Endothelial cell of umbilical vein (primary cell): Measurements from ENCODE around the gene CTR9.

Source experiments
- FOS ChIP-seq: IDR thresholded peaks from 2 replicates; pipeline ENCODE4 v1.6.1; 2011; ENCODE audit warnings: mild to moderate bottlenecking, low read length, moderate library complexity, borderline replicate concordance; ENCODE audit not compliant: insufficient read depth
- GATA2 ChIP-seq: IDR thresholded peaks from 2 replicates; pipeline ENCODE4 v1.7.0; 2011; ENCODE audit warnings: low read depth, mild to moderate bottlenecking, moderate library complexity, mixed read lengths, low read length; ENCODE audit not compliant: insufficient read length, insufficient read depth
- JUN ChIP-seq: IDR thresholded peaks from 2 replicates; pipeline ENCODE4 v1.6.1; 2011; ENCODE audit warnings: borderline replicate concordance, low read depth; ENCODE audit not compliant: insufficient read length, insufficient read depth
- POLR2A ChIP-seq: IDR thresholded peaks from 2 replicates; pipeline ENCODE4 v1.6.1; 2012; ENCODE audit warnings: low read depth, mild to moderate bottlenecking, control low read depth, low read length
- POLR2AphosphoS5 ChIP-seq: IDR thresholded peaks from 2 replicates; pipeline ENCODE4 v1.6.1; 2012; ENCODE audit warnings: low read depth, mild to moderate bottlenecking, control low read depth, low read length, moderate library complexity; ENCODE audit not compliant: insufficient read depth
- TF ChIP-seq, protein P1 (sequence below), 2 donors: IDR thresholded peaks; 1 replicate in 1 of 2; 2 replicates in 1 of 2; pipeline ENCODE4 v1.5.1; 2011; ENCODE audit warnings: low read length in 2 of 2, mild to moderate bottlenecking in 2 of 2, moderate library complexity in 2 of 2, control low read depth in 1 of 2, inconsistent platforms in 1 of 2, low read depth in 1 of 2; ENCODE audit not compliant: insufficient read depth in 1 of 2; ENCODE audit errors: extremely low read depth in 1 of 2
- TF ChIP-seq, protein P2 (sequence below): IDR thresholded peaks from 2 replicates; pipeline ENCODE4 v1.6.1; 2011; ENCODE audit not compliant: insufficient read depth, insufficient read length

DNA sequence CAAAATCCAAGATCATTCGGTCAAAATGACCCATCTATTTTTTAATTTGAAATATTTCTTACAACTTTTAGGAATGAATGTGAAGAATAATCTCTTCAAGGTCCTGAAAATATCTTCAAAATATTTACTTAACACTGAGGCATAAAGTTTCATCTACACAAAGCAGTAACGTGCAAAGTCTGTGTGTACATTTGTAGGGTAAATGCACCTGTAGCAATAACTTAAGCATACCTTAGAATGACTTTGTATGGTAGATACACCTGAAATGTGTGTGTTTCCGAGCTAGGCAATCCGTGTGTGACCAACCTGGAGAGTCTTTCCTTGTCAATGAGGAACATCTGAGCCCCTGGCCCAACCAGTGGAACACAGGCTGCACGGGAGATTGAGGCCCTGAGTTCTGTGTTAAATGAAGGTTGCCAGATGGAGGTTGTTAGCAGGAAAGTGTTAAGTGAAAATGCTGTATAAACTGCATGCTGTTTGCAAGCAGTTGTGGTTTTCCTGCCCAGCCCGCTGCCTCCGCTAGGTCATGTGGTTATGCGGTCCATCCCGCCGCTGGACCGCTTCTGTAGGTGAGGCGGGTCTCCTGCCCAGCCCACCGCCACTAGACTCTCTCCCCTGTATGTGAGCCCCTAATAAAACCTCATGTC is 7.6 kb upstream of the CTR9 start:
- no peak for TF ChIP-seq JUN
- TF ChIP-seq, protein P1, sequence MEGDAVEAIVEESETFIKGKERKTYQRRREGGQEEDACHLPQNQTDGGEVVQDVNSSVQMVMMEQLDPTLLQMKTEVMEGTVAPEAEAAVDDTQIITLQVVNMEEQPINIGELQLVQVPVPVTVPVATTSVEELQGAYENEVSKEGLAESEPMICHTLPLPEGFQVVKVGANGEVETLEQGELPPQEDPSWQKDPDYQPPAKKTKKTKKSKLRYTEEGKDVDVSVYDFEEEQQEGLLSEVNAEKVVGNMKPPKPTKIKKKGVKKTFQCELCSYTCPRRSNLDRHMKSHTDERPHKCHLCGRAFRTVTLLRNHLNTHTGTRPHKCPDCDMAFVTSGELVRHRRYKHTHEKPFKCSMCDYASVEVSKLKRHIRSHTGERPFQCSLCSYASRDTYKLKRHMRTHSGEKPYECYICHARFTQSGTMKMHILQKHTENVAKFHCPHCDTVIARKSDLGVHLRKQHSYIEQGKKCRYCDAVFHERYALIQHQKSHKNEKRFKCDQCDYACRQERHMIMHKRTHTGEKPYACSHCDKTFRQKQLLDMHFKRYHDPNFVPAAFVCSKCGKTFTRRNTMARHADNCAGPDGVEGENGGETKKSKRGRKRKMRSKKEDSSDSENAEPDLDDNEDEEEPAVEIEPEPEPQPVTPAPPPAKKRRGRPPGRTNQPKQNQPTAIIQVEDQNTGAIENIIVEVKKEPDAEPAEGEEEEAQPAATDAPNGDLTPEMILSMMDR (IDR thresholded peaks at IDR 0.05; ENCODE audit: extremely low read depth in 1 of 2, insufficient read depth in 1 of 2, low read depth in 1 of 2, low read length in 2 of 2): no peak
- TF ChIP-seq POLR2AphosphoS5: no peak
- no peak for TF ChIP-seq FOS
- TF ChIP-seq, protein P2, sequence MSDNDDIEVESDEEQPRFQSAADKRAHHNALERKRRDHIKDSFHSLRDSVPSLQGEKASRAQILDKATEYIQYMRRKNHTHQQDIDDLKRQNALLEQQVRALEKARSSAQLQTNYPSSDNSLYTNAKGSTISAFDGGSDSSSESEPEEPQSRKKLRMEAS: no peak
- no peak for TF ChIP-seq POLR2A
- TF ChIP-seq GATA2: no peak
